A549 (cell line): ENCODE data around the gene BTBD10. TPM values are rescaled to one million over a fixed set of nuclear protein-coding genes. Genes with fewer than 3 reads are reported as not detected.

Experiments used
- ATAC-seq, 2 experiments: fragments of 200-7000 bp in 1 of 2; fragments of >200 bp in 1 of 2; cut with Nextera tagmentation in 1 of 2; cut with Tn5 transposase in 1 of 2; 3 replicates each; pipeline versions ENCODE4 v1.8.0 to v1.9.1; 2018 to 2020; ENCODE audit warnings: mild to moderate bottlenecking in 1 of 2, moderate library complexity in 1 of 2
- CTCF ChIA-PET: fragments of 300-600 bp; sonication (Branson Sonifier 250); formaldehyde crosslinking; extraction: SDS; loops from one replicate; lab custom pipeline; 2021; ENCODE audit warnings: antibody characterized with exemption, inconsistent platforms; lab: Yijun Ruan, JAX
- POLR2A ChIA-PET: fragments of 350-600 bp; formaldehyde crosslinking; extraction: SDS; loops from one replicate; lab custom pipeline; 2021; ENCODE audit warnings: antibody characterized with exemption, inconsistent platforms; lab: Yijun Ruan, JAX
- DNase-seq, 2 experiments: peaks; one replicate each; pipeline versions ENCODE4 v3.0.0 to v3.0.0-alpha.2; 2011 to 2016; ENCODE audit warnings: low read depth in 1 of 2, low spot score in 1 of 2
- FAIRE-seq: peaks from 2 replicates; lab custom pipeline; 2011; peaks lifted over from hg19 to GRCh38; lab: Jason Lieb, UNC
- H3K27ac ChIP-seq, 2 experiments: fragments of >200 bp; sonication (Bioruptor Twin); formaldehyde crosslinking; 3 replicates each; pipeline ENCODE4 v1.5.1; 2016 to 2017
- H3K4me1 ChIP-seq: fragments of >200 bp; sonication (Bioruptor Twin); formaldehyde crosslinking; 3 replicates; pipeline ENCODE4 v1.6.1; 2016
- H3K4me2 ChIP-seq: fragments of >200 bp; sonication (Bioruptor Twin); formaldehyde crosslinking; 3 replicates; pipeline ENCODE4 v1.6.1; 2016
- H3K4me3 ChIP-seq: fragments of >200 bp; sonication (Bioruptor Twin); formaldehyde crosslinking; 3 replicates; pipeline ENCODE4 v1.5.1; 2016
- H3K9me3 ChIP-seq: fragments of >200 bp; sonication (Bioruptor Twin); formaldehyde crosslinking; 3 replicates; pipeline ENCODE4 v1.6.1; 2016
- ATOH8 ChIP-seq: fragments of 250-450 bp; sonication (Bioruptor Pico); IDR thresholded peaks from 2 replicates; pipeline ENCODE4 v1.5.0; 2020; ENCODE audit warnings: low read depth, mild to moderate bottlenecking, moderate library complexity
- CBX2 ChIP-seq: fragments of 200-600 bp; sonication (generic); IDR thresholded peaks from 2 replicates; pipeline ENCODE4 v1.6.1; 2016; ENCODE audit warnings: low read depth, mild to moderate bottlenecking, borderline replicate concordance
- ELK1 ChIP-seq: fragments of 150-350 bp; IDR thresholded peaks from 2 replicates; pipeline ENCODE4 v1.6.1; 2014; ENCODE audit warnings: low read depth, mild to moderate bottlenecking, low read length
- FOXS1 ChIP-seq: fragments of 250-450 bp; sonication (Bioruptor Pico); IDR thresholded peaks from 2 replicates; pipeline ENCODE4 v1.5.0; 2020; ENCODE audit warnings: mild to moderate bottlenecking, moderate library complexity
- GATA3 ChIP-seq: IDR thresholded peaks from 2 replicates; pipeline ENCODE4 v1.6.1; 2012; ENCODE audit warnings: borderline replicate concordance
- HDAC2 ChIP-seq: fragments of 200-600 bp; sonication (generic); IDR thresholded peaks from 2 replicates; pipeline ENCODE4 v1.6.1; 2016
- HMGXB4 ChIP-seq: fragments of 250-450 bp; sonication (Bioruptor Pico); IDR thresholded peaks from 2 replicates; pipeline ENCODE4 v1.5.0; 2021; ENCODE audit warnings: mild to moderate bottlenecking, moderate library complexity, borderline replicate concordance
- KDM1A ChIP-seq: fragments of 200-600 bp; sonication (generic); IDR thresholded peaks from 2 replicates; pipeline ENCODE4 v1.6.1; 2016; ENCODE audit warnings: low read depth, mild to moderate bottlenecking
- KDM5A ChIP-seq: fragments of 200-600 bp; sonication (generic); IDR thresholded peaks from 2 replicates; pipeline ENCODE4 v1.6.1; 2016; ENCODE audit warnings: antibody characterized with exemption, mild to moderate bottlenecking
- MAFK ChIP-seq: fragments of 450-650 bp; IDR thresholded peaks from 2 replicates; pipeline ENCODE4 v1.6.1; 2014; ENCODE audit not compliant: partially characterized antibody
- MYC ChIP-seq: IDR thresholded peaks from 2 replicates; pipeline ENCODE4 v1.6.1; 2012; ENCODE audit warnings: mild to moderate bottlenecking, inconsistent platforms, low read length, improper control_type of control experiment, borderline replicate concordance
- NFE2L2 ChIP-seq: fragments of 150-350 bp; conservative IDR thresholded peaks from 2 replicates; pipeline ENCODE4 v1.6.1; 2014; ENCODE audit warnings: low read length
- NPAS2 ChIP-seq: fragments of 250-450 bp; sonication (Bioruptor Pico); IDR thresholded peaks from 2 replicates; pipeline ENCODE4 v1.8.0; 2022; ENCODE audit warnings: mild to moderate bottlenecking, moderate library complexity, borderline replicate concordance
- NR3C1 ChIP-seq: fragments of >200 bp; sonication (Bioruptor Twin); formaldehyde crosslinking; IDR thresholded peaks from 3 replicates; pipeline ENCODE4 v1.6.1; 2017
- PHF8 ChIP-seq: fragments of 200-600 bp; sonication (generic); IDR thresholded peaks from 2 replicates; pipeline ENCODE4 v1.6.1; 2016; ENCODE audit warnings: low read depth, mild to moderate bottlenecking, antibody characterized with exemption, moderate library complexity, borderline replicate concordance
- POLR2AphosphoS2 ChIP-seq: conservative IDR thresholded peaks from 2 replicates; pipeline ENCODE4 v1.6.1; 2012; ENCODE audit warnings: low read length, improper control_type of control experiment, inconsistent platforms
- RAD21 ChIP-seq, 2 experiments: fragments of >200 bp in 1 of 2; sonication (Bioruptor Twin) in 1 of 2; formaldehyde crosslinking in 1 of 2; IDR thresholded peaks in 1 of 2; conservative IDR thresholded peaks in 1 of 2; 2 replicates in 1 of 2; 3 replicates in 1 of 2; pipeline ENCODE4 v1.6.1; 2012 to 2018; ENCODE audit warnings: inconsistent platforms in 1 of 2
- RARB ChIP-seq: fragments of 250-450 bp; sonication (Bioruptor Pico); IDR thresholded peaks from 2 replicates; pipeline ENCODE4 v1.8.0; 2021; ENCODE audit warnings: mild to moderate bottlenecking, moderate library complexity
- RFX5 ChIP-seq: fragments of 450-650 bp; IDR thresholded peaks from 2 replicates; pipeline ENCODE4 v1.7.1; 2014; ENCODE audit warnings: antibody characterized with exemption, mild to moderate bottlenecking, moderate library complexity
- RNF2 ChIP-seq: fragments of 200-600 bp; sonication (generic); IDR thresholded peaks from 2 replicates; pipeline ENCODE4 v1.6.1; 2016; ENCODE audit warnings: low read depth, mild to moderate bottlenecking, antibody characterized with exemption, moderate library complexity, borderline replicate concordance
- SREBF2 ChIP-seq: fragments of 450-650 bp; IDR thresholded peaks from 2 replicates; pipeline ENCODE4 v1.6.1; 2014; ENCODE audit warnings: mild to moderate bottlenecking, moderate library complexity
- TP53 ChIP-seq: fragments of 250-450 bp; sonication (Bioruptor Pico); IDR thresholded peaks from 2 replicates; pipeline ENCODE4 v1.5.0; 2021; ENCODE audit warnings: mild to moderate bottlenecking, moderate library complexity
- ZC3H11A ChIP-seq: fragments of 450-650 bp; IDR thresholded peaks from 2 replicates; pipeline ENCODE4 v1.6.1; 2014; ENCODE audit warnings: antibody characterized with exemption, mild to moderate bottlenecking
- ZFP36 ChIP-seq: fragments of 450-650 bp; IDR thresholded peaks from 2 replicates; pipeline ENCODE4 v1.6.1; 2014; ENCODE audit warnings: borderline replicate concordance; ENCODE audit not compliant: partially characterized antibody
- WGBS: methylation state at CpG from one replicate; pipeline ENCODE4 v1.1.6; 2017; ENCODE audit errors: missing lambda C conversion rate; 5-methylcytosine and 5-hydroxymethylcytosine counted together
- polyA plus RNA-seq, 4 experiments: library from polyadenylated mRNA; depleted of rRNA in 3 of 4; stranded (reverse); fragments of >200 nt; fragmentation: RNase III in 1 of 4; extraction: RNeasy Plus Mini Kit Qiagen cat#74134 plus additional on column Dnase treatment in 1 of 4; gene quantifications; 2 replicates in 3 of 4; 3 replicates in 1 of 4; pipeline ENCODE4 v1.2.3, GENCODE V29; 2011 to 2017

The BTBD10 gene
- polyA plus RNA-seq, 2 of the 4 experiments (the other 2 are of a cell fraction): 33.7 to 54.2 TPM

GRCh38 chr11:13352711-13353110 is 110.3 kb downstream of the BTBD10 start:
- Histone ChIP-seq H3K4me1 (no peaks in the 10 kb centered on the region), H3K4me3 (no peak overlapping the region), H3K27ac (no peak overlapping the region), H3K9me3 (no peaks in the 10 kb centered on the region), H3K4me2 (no peak overlapping the region)
- WGBS: 78% methylated on average over 6 of the region's 6 CpGs
- POLR2A ChIA-PET: no interaction called here
- FAIRE-seq (no peak), ATAC-seq (no peak), DNase-seq (no peak)
- TF ChIP-seq CBX2: no peak
- no peak for TF ChIP-seq MAFK
- CTCF ChIA-PET: interaction anchor here (1.5 to 6.3 kb wide), 6 partner anchors 8 to 142 kb away, joined by 3 to 56 read pairs (median 8); no protein-coding TSS in a partner anchor

DNA sequence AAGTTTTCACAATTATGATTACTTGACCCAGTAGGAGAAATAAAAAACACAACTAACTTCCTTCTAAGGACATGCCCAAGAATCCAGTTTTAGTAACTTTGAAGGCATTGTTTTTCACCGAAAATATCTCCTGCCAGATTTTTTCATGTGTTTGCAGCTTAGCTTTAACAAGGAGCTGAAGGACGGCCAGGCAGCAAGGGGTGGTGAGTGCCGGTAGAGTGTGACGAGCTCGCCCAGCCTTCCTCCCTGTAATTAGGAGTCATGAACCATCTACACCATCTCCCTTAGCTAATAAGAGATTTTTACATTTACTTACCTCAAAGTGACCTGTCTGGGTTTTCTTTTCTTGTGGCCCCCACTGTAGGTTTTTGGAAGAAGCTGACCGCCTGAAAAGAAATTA is 113.4 kb downstream of the BTBD10 start:
- Histone ChIP-seq H3K4me1 (peaks cover under 1% of the 10 kb centered on the region; the same call in 1 of the 3 replicates), H3K9me3 (no peaks in the 10 kb centered on the region), H3K4me3 (no peak overlapping the region), H3K27ac (no peak overlapping the region), H3K4me2 (no peak overlapping the region)
- TF ChIP-seq FOXS1 (CRISPR knock-in tag) (no peak), ZC3H11A (no peak), NPAS2 (CRISPR knock-in tag) (no peak), ZFP36 (no peak), ELK1 (no peak), CBX2 (no peak), PHF8 (no peak), HDAC2 (no peak), ATOH8 (CRISPR knock-in tag) (no peak), RFX5 (no peak), RARB (CRISPR knock-in tag) (no peak), RAD21 (conservative IDR thresholded peaks at IDR 0.05 in 1 of 2, IDR thresholded peaks at IDR 0.05 in 1 of 2) (no peak), RNF2 (no peak), MYC (no peak), NFE2L2 (no peak), KDM1A (no peak), KDM5A (no peak)
- DNase-seq (no peak), ATAC-seq (no peak), FAIRE-seq (no peak)
- WGBS: 82% methylated on average over 6 of the region's 6 CpGs
- ChIA-PET POLR2A (no interaction called here), CTCF (interaction anchor here (0.6 to 6.3 kb wide), 4 partner anchors 29 to 142 kb away, joined by 3 to 56 read pairs (median 4); no protein-coding TSS in a partner anchor)

DNA sequence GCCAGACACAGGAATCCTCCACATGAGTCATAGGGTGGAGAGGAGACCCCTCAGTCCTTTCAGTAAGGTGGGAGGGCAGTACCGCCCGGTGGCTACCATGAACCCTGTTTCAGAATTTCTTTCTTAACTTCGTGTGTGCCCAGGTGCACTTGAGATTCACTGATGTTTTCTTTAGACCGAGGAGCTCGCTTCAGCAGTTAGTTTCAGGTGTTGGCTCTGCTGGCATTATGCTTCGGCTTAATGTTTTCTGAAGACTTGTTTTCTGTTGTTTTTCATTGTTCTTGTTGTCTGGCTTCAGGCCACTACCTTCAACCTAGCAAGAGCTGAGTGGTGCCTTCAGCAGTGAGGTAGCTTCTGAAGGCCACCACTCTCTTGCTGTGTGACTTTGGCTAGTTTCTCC is 114.0 kb downstream of the BTBD10 start:
- Histone ChIP-seq H3K4me2 (no peak overlapping the region), H3K27ac (no peak overlapping the region), H3K4me3 (no peak overlapping the region), H3K4me1 (peaks cover 3% of the 10 kb centered on the region), H3K9me3 (no peaks in the 10 kb centered on the region)
- ChIA-PET CTCF (interaction anchor here (0.6 to 6.3 kb wide), 3 partner anchors 28 to 141 kb away, joined by 3 to 56 read pairs (median 5); no protein-coding TSS in a partner anchor), POLR2A (no interaction called here)
- no peak for DNase-seq
- TF ChIP-seq MAFK (no peak), TP53 (CRISPR knock-in tag) (no peak)
- FAIRE-seq: no peak
- ATAC-seq: no peak
- WGBS: 92% methylated on average over 6 of the region's 6 CpGs

- Histone ChIP-seq H3K27ac (no peak overlapping the region), H3K4me2 (no peak overlapping the region), H3K9me3 (no peaks in the 10 kb centered on the region), H3K4me1 (peaks cover 11% of the 10 kb centered on the region), H3K4me3 (no peak overlapping the region)
- CTCF ChIA-PET: interaction anchor here (5.7 to 6.1 kb wide), 2 partner anchors 14 to 136 kb away, joined by 68 to 287 read pairs; no protein-coding TSS in a partner anchor
- 87% methylated on average over 3 of the region's 3 CpGs for whole genome bisulfite sequencing
- ATAC-seq: no peak
- POLR2A ChIA-PET: no interaction called here
- FAIRE-seq: no peak
- TF ChIP-seq POLR2AphosphoS2 (no peak), HMGXB4 (no peak), MYC (no peak), RARB (CRISPR knock-in tag) (no peak), NR3C1 (no peak), SREBF2 (no peak), HDAC2 (no peak), MAFK (no peak), GATA3 (no peak)
- DNase-seq: no peak
These were observed 114.7 kb downstream of the BTBD10 start for GRCh38 chr11:13348305-13348704.
